22Rv1 (cell line): ENCODE data around the gene OXT.

Experiments used
- CTCF ChIP-seq: fragments of 450-650 bp; IDR thresholded peaks from 2 replicates; pipeline ENCODE4 v1.5.1; 2017; ENCODE audit warnings: mild to moderate bottlenecking
- ZFX ChIP-seq: fragments of 450-650 bp; IDR thresholded peaks from 2 replicates; pipeline ENCODE4 v1.6.1; 2017; ENCODE audit warnings: antibody characterized with exemption, borderline replicate concordance

GRCh38 chr20:3094848-3095629, 23.6 kb downstream of the OXT start:
- no peak for TF ChIP-seq ZFX
- TF ChIP-seq CTCF, result no peak
